ENCODE measurements around the gene AWAT2. TPM values are rescaled to one million over a fixed set of nuclear protein-coding genes. Genes with fewer than 3 reads are reported as not detected.

AWAT2 gene
- total and polyA plus RNA-seq, 2 experiments from 2014 or later = not detected

DNA sequence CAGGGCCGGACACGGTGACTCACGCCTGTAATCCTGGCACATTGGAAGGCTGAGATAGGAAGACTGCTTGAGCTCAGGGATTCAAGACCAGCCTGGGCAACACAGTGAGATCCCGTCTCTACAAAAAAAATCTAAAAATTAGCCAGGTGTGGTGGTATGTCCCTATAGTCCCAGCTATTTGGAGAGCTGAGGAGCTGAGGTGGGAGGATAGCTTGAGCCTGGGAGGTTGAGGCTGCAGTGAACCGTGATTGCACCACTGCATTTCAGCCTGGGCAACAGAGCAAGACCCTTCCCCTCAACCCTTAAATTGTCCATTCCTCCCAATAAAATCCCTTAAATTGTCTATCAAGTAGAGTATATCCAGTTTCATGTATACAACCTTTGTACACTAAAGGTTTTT lies 29.6 kb upstream of the AWAT2 start:
- H3K36me3 ChIP-seq (ENCODE audit: insufficient read depth) = no peaks in the 10 kb centered on the region

DNA sequence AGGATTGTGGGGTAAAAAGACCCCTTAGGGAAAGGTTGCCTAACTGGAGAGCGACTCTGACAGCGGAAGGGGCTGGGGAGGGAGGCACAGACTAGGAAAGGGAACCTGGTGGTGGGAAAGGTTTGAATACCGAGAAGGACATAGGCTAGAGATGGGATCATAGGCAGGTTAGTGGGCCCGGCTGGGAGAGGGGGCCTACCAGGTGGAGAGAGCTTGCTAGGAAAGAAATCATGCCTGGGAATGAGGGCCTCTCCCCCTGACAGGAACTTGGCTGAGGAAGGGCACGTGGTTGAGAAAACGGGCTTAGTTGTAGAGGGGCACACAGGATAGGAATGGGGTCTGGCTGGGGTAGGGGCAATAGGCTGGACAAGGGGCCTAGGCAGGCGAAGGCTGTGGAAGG lies 16.9 kb upstream of the AWAT2 start:
- Mint-ChIP-seq H3K27ac (no peak overlapping the region), H3K27me3 (ENCODE audit: insufficient read depth, low read depth, poor library complexity) (peaks cover 1% of the 10 kb centered on the region), H3K4me3 (no peak overlapping the region), H3K4me1 (peaks cover 3% of the 10 kb centered on the region; the same call in 1 of the 3 replicates), H3K9me3 (peaks cover 7% of the 10 kb centered on the region; the same call in 2 of the 3 replicates), H3K36me3 (ENCODE audit: low read depth) (no peaks in the 10 kb centered on the region)
- Histone ChIP-seq H3K9me2 (ENCODE audit: insufficient read depth) (no peaks in the 10 kb centered on the region), H3K4me1 (ENCODE audit: insufficient read depth) (no peaks in the 10 kb centered on the region), H3K4me2 (no peak overlapping the region), H3F3A (replicated peaks; ENCODE audit: low read depth) (no peaks in the 10 kb centered on the region), H3K4me3 (no peak overlapping the region), H3K36me3 (ENCODE audit: insufficient read depth) (no peaks in the 10 kb centered on the region), H2AFZ (no peak overlapping the region), H4K20me1 (replicated peaks; ENCODE audit: insufficient read depth) (no peaks in the 10 kb centered on the region), H3K27ac (ENCODE audit: low read depth) (no peak overlapping the region), H3K79me2 (replicated peaks; ENCODE audit: insufficient read depth) (no peaks in the 10 kb centered on the region), H3K27me3 (ENCODE audit: insufficient read depth) (no peaks in the 10 kb centered on the region)
- no peak for ATAC-seq
- TF ChIP-seq ZNF114 (CRISPR knock-in tag; IDR thresholded peaks at IDR 0.05) (no peak), JUNB (IDR thresholded peaks at IDR 0.05; ENCODE audit: unreplicated experiment) (no peak), ZNF331 (CRISPR knock-in tag; IDR thresholded peaks at IDR 0.05; ENCODE audit: low read depth) (no peak), NANOG (IDR thresholded peaks at IDR 0.05; ENCODE audit: borderline replicate concordance) (no peak), CREB1 (CRISPR knock-in tag; IDR thresholded peaks at IDR 0.05; ENCODE audit: low read depth) (no peak), STAT1 (IDR thresholded peaks at IDR 0.05; ENCODE audit: unreplicated experiment) (no peak), EZH2phosphoT487 (IDR thresholded peaks at IDR 0.05; ENCODE audit: unreplicated experiment) (no peak), POLR2AphosphoS5 (IDR thresholded peaks at IDR 0.05; ENCODE audit: low read depth) (no peak)
- TF ChIP-seq, protein P1, sequence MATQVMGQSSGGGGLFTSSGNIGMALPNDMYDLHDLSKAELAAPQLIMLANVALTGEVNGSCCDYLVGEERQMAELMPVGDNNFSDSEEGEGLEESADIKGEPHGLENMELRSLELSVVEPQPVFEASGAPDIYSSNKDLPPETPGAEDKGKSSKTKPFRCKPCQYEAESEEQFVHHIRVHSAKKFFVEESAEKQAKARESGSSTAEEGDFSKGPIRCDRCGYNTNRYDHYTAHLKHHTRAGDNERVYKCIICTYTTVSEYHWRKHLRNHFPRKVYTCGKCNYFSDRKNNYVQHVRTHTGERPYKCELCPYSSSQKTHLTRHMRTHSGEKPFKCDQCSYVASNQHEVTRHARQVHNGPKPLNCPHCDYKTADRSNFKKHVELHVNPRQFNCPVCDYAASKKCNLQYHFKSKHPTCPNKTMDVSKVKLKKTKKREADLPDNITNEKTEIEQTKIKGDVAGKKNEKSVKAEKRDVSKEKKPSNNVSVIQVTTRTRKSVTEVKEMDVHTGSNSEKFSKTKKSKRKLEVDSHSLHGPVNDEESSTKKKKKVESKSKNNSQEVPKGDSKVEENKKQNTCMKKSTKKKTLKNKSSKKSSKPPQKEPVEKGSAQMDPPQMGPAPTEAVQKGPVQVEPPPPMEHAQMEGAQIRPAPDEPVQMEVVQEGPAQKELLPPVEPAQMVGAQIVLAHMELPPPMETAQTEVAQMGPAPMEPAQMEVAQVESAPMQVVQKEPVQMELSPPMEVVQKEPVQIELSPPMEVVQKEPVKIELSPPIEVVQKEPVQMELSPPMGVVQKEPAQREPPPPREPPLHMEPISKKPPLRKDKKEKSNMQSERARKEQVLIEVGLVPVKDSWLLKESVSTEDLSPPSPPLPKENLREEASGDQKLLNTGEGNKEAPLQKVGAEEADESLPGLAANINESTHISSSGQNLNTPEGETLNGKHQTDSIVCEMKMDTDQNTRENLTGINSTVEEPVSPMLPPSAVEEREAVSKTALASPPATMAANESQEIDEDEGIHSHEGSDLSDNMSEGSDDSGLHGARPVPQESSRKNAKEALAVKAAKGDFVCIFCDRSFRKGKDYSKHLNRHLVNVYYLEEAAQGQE (IDR thresholded peaks at IDR 0.05; ENCODE audit: unreplicated experiment) = no peak
- TF ChIP-seq, protein P2, sequence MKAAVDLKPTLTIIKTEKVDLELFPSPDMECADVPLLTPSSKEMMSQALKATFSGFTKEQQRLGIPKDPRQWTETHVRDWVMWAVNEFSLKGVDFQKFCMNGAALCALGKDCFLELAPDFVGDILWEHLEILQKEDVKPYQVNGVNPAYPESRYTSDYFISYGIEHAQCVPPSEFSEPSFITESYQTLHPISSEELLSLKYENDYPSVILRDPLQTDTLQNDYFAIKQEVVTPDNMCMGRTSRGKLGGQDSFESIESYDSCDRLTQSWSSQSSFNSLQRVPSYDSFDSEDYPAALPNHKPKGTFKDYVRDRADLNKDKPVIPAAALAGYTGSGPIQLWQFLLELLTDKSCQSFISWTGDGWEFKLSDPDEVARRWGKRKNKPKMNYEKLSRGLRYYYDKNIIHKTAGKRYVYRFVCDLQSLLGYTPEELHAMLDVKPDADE (IDR thresholded peaks at IDR 0.05) = no peak
- TF ChIP-seq, protein P3, sequence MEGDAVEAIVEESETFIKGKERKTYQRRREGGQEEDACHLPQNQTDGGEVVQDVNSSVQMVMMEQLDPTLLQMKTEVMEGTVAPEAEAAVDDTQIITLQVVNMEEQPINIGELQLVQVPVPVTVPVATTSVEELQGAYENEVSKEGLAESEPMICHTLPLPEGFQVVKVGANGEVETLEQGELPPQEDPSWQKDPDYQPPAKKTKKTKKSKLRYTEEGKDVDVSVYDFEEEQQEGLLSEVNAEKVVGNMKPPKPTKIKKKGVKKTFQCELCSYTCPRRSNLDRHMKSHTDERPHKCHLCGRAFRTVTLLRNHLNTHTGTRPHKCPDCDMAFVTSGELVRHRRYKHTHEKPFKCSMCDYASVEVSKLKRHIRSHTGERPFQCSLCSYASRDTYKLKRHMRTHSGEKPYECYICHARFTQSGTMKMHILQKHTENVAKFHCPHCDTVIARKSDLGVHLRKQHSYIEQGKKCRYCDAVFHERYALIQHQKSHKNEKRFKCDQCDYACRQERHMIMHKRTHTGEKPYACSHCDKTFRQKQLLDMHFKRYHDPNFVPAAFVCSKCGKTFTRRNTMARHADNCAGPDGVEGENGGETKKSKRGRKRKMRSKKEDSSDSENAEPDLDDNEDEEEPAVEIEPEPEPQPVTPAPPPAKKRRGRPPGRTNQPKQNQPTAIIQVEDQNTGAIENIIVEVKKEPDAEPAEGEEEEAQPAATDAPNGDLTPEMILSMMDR (conservative IDR thresholded peaks at IDR 0.05; ENCODE audit: low read depth in 2 of 2) = no peak
- DNase-seq (ENCODE audit: low spot score) = no peak

More for the DNA sequence above, 29.6 kb upstream of the AWAT2 start:
- Mint-ChIP-seq H3K4me1 (no peaks in the 10 kb centered on the region; the same call in 2 of the 3 replicates), H3K4me3 (no peak overlapping the region), H3K27ac (no peak overlapping the region), H3K27me3 (ENCODE audit: insufficient read depth, low read depth, poor library complexity) (peaks cover 5% of the 10 kb centered on the region), H3K9me3 (peaks cover 12% of the 10 kb centered on the region; the same call in 2 of the 3 replicates), H3K36me3 (ENCODE audit: low read depth) (no peaks in the 10 kb centered on the region)
- Histone ChIP-seq H3K4me2 (no peak overlapping the region), H3K27ac (ENCODE audit: low read depth) (no peak overlapping the region), H3K4me1 (ENCODE audit: insufficient read depth) (no peaks in the 10 kb centered on the region), H2AFZ (no peak overlapping the region), H3K27me3 (ENCODE audit: insufficient read depth) (no peaks in the 10 kb centered on the region), H3F3A (replicated peaks; ENCODE audit: low read depth) (no peaks in the 10 kb centered on the region), H3K79me2 (replicated peaks; ENCODE audit: insufficient read depth) (no peaks in the 10 kb centered on the region), H3K9me2 (ENCODE audit: insufficient read depth) (no peaks in the 10 kb centered on the region), H4K20me1 (replicated peaks; ENCODE audit: insufficient read depth) (no peaks in the 10 kb centered on the region), H3K4me3 (no peak overlapping the region)
- ATAC-seq (no peak), DNase-seq (ENCODE audit: low spot score) (no peak)
- no peak for TF ChIP-seq JUNB (IDR thresholded peaks at IDR 0.05; ENCODE audit: unreplicated experiment)
- no peak for TF ChIP-seq STAT1 (IDR thresholded peaks at IDR 0.05; ENCODE audit: unreplicated experiment)
- TF ChIP-seq, protein P3 (conservative IDR thresholded peaks at IDR 0.05; ENCODE audit: low read depth in 2 of 2) = no peak
- no peak for TF ChIP-seq EZH2 (IDR thresholded peaks at IDR 0.05; ENCODE audit: low read depth, unreplicated experiment)
- TF ChIP-seq, protein P2 (IDR thresholded peaks at IDR 0.05) = no peak
- TF ChIP-seq CREB1 (CRISPR knock-in tag; IDR thresholded peaks at IDR 0.05; ENCODE audit: low read depth) = no peak

Measured in GM23338 (cell line).